HEK293 (cell line): Measurements from ENCODE around the gene INSYN2B.
A peak's percentile ranks its signal among the peaks of the same experiment; 100 is the strongest.

Source experiments
- CTCF ChIA-PET: fragments of 350-600 bp; formaldehyde crosslinking; extraction: SDS; loops from one replicate; lab custom pipeline; 2021; ENCODE audit warnings: antibody characterized with exemption; lab: Yijun Ruan, JAX
- POLR2A ChIA-PET: fragments of 300-600 bp; formaldehyde crosslinking; extraction: SDS; loops from one replicate; lab custom pipeline; 2020; ENCODE audit warnings: antibody characterized with exemption, inconsistent platforms; lab: Yijun Ruan, JAX
- H3K27ac ChIP-seq: fragments of 200-500 bp; sonication (Bioruptor generic); 2 replicates; pipeline ENCODE4 v1.5.1; 2014; ENCODE audit warnings: low read depth, low read length, control low read depth, inconsistent platforms; ENCODE audit errors: extremely low read depth
- H3K36me3 ChIP-seq, 2 experiments: fragments of 200-500 bp in 1 of 2; sonication (Bioruptor generic) in 1 of 2; 1 replicate in 1 of 2; 2 replicates in 1 of 2; pipeline ENCODE4 v1.5.1; 2014 to 2017; ENCODE audit warnings: inconsistent platforms in 2 of 2, low read length in 2 of 2; ENCODE audit not compliant: control insufficient read depth in 2 of 2, insufficient read depth in 1 of 2
- H3K4me1 ChIP-seq: fragments of 200-500 bp; sonication (Bioruptor generic); 2 replicates; pipeline ENCODE4 v1.5.1; 2014; ENCODE audit warnings: mild to moderate bottlenecking, low read length, inconsistent platforms; ENCODE audit not compliant: control insufficient read depth, insufficient read depth
- H3K4me3 ChIP-seq: 2 replicates; pipeline ENCODE4 v1.5.1; 2011; ENCODE audit warnings: low read depth, mild to moderate bottlenecking, control low read depth, low read length, moderate library complexity
- H3K9me3 ChIP-seq: fragments of 200-500 bp; sonication (Bioruptor generic); 2 replicates; pipeline ENCODE4 v1.5.1; 2014; ENCODE audit warnings: low read depth, low read length, inconsistent platforms; ENCODE audit not compliant: control insufficient read depth, insufficient read depth
- HOXD13 ChIP-seq: sonication (generic); formaldehyde crosslinking; IDR thresholded peaks from 2 replicates; pipeline ENCODE4 v1.8.0; 2022; ENCODE audit warnings: missing genetic modification reagents, borderline replicate concordance
- PRDM10 ChIP-seq: fragments of 450-650 bp; formaldehyde crosslinking; IDR thresholded peaks from 2 replicates; pipeline ENCODE4 v1.5.1; 2016; ENCODE audit warnings: missing biosample characterization, missing genetic modification characterization
- REST ChIP-seq: fragments of 450-650 bp; formaldehyde crosslinking; IDR thresholded peaks from 2 replicates; pipeline ENCODE4 v1.5.1; 2016; ENCODE audit warnings: missing biosample characterization, missing genetic modification characterization
- YY1 ChIP-seq: fragments of 450-650 bp; formaldehyde crosslinking; IDR thresholded peaks from 2 replicates; pipeline ENCODE4 v1.5.1; 2018; ENCODE audit warnings: missing biosample characterization, missing genetic modification characterization
- ZBTB11 ChIP-seq: fragments of 450-650 bp; formaldehyde crosslinking; conservative IDR thresholded peaks from 2 replicates; pipeline ENCODE4 v1.5.1; 2016; ENCODE audit warnings: low read depth, missing biosample characterization, missing genetic modification characterization
- ZNF140 ChIP-seq: fragments of 450-650 bp; formaldehyde crosslinking; IDR thresholded peaks from 2 replicates; pipeline ENCODE4 v1.5.1; 2016; ENCODE audit warnings: missing biosample characterization, missing genetic modification characterization
- ZNF146 ChIP-seq: fragments of 450-650 bp; formaldehyde crosslinking; IDR thresholded peaks from 2 replicates; pipeline ENCODE4 v1.5.1; 2016; ENCODE audit warnings: missing biosample characterization, missing genetic modification characterization
- ZNF350 ChIP-seq: fragments of 450-650 bp; formaldehyde crosslinking; IDR thresholded peaks from 2 replicates; pipeline ENCODE4 v1.5.0; 2017; ENCODE audit warnings: missing biosample characterization, mild to moderate bottlenecking, missing genetic modification characterization
- ZNF362 ChIP-seq: fragments of 450-650 bp; formaldehyde crosslinking; IDR thresholded peaks from 2 replicates; pipeline ENCODE4 v1.5.1; 2016; ENCODE audit warnings: missing biosample characterization, missing genetic modification characterization
- ZNF473 ChIP-seq: fragments of 450-650 bp; formaldehyde crosslinking; IDR thresholded peaks from 2 replicates; pipeline ENCODE4 v1.5.1; 2017; ENCODE audit warnings: missing biosample characterization, missing genetic modification characterization
- ZNF514 ChIP-seq: fragments of 450-650 bp; formaldehyde crosslinking; IDR thresholded peaks from 2 replicates; pipeline ENCODE4 v1.5.1; 2016; ENCODE audit warnings: missing biosample characterization, missing genetic modification characterization
- ZNF530 ChIP-seq: fragments of 450-650 bp; formaldehyde crosslinking; IDR thresholded peaks from 2 replicates; pipeline ENCODE4 v1.5.1; 2016; ENCODE audit warnings: low read depth, missing biosample characterization, missing genetic modification characterization
- ZNF654 ChIP-seq: fragments of 450-650 bp; formaldehyde crosslinking; IDR thresholded peaks from 2 replicates; pipeline ENCODE4 v1.5.1; 2016; ENCODE audit warnings: low read depth, missing biosample characterization, missing genetic modification characterization
- ZSCAN4 ChIP-seq: fragments of 450-650 bp; formaldehyde crosslinking; IDR thresholded peaks from 2 replicates; pipeline ENCODE4 v1.5.1; 2017; ENCODE audit warnings: missing biosample characterization, missing genetic modification characterization

INSYN2B gene

GRCh38 chr5:169827769-169828168 lies 152.5 kb downstream of the INSYN2B start:
- Histone ChIP-seq H3K9me3 (no peaks in the 10 kb centered on the region), H3K27ac (no peak overlapping the region), H3K36me3 (no peaks in the 10 kb centered on the region), H3K4me1 (no peaks in the 10 kb centered on the region), H3K4me3 (no peak overlapping the region)
- ChIA-PET POLR2A (no interaction called here), CTCF (interaction anchor here (1.0 to 1.6 kb wide), 3 partner anchors 10 to 153 kb away, joined by 3 to 7 read pairs (median 5); partner anchors contain the start of gene INSYN2B)
- TF ChIP-seq REST (tag by site-specific recombination) (peak; percentile 82), ZNF473 (tag by site-specific recombination) (no peak)

- ChIA-PET POLR2A (interaction anchor here (0.6 kb wide), 1 partner anchor 18 kb away, joined by 6 read pairs; no protein-coding TSS in a partner anchor), CTCF (interaction anchor here (0.6 to 1.6 kb wide), 6 partner anchors 9 to 154 kb away, joined by 3 to 7 read pairs (median 4); partner anchors contain the start of gene INSYN2B)
- no peak overlapping the region for H3K4me3 ChIP-seq
- no peaks in the 10 kb centered on the region for H3K36me3 ChIP-seq
- H3K27ac ChIP-seq = no peak overlapping the region
- no peaks in the 10 kb centered on the region for H3K4me1 ChIP-seq
- H3K9me3 ChIP-seq = no peaks in the 10 kb centered on the region
- TF ChIP-seq ZNF654 = no peak
Observed at GRCh38 chr5:169826618-169827017, 153.7 kb downstream of the INSYN2B start.

- Histone ChIP-seq H3K27ac (no peak overlapping the region), H3K4me1 (no peaks in the 10 kb centered on the region), H3K4me3 (no peak overlapping the region), H3K36me3 (no peaks in the 10 kb centered on the region), H3K9me3 (no peaks in the 10 kb centered on the region)
- CTCF ChIA-PET = interaction anchor here (1.5 kb wide), 1 partner anchor 10 kb away, joined by 5 read pairs; no protein-coding TSS in a partner anchor
- TF ChIP-seq ZNF350 (tag by site-specific recombination) = no peak
- TF ChIP-seq, all 188 proteins: peak for 0
- POLR2A ChIA-PET = no interaction called here
Observed at GRCh38 chr5:169817031-169817430, 163.3 kb downstream of the INSYN2B start.

- Histone ChIP-seq H3K4me3 (no peak overlapping the region), H3K36me3 (no peaks in the 10 kb centered on the region), H3K4me1 (no peaks in the 10 kb centered on the region), H3K9me3 (no peaks in the 10 kb centered on the region), H3K27ac (no peak overlapping the region)
- POLR2A ChIA-PET = no interaction called here
- CTCF ChIA-PET = no interaction called here
- TF ChIP-seq ZNF530 (no peak), ZNF514 (tag by site-specific recombination) (no peak), PRDM10 (tag by site-specific recombination) (no peak), HOXD13 (CRISPR knock-in tag) (no peak), ZBTB11 (tag by site-specific recombination) (no peak), ZNF140 (tag by site-specific recombination) (no peak), ZNF146 (tag by site-specific recombination) (no peak), YY1 (tag by site-specific recombination) (no peak), ZNF654 (no peak), ZSCAN4 (tag by site-specific recombination) (no peak), ZNF362 (tag by site-specific recombination) (no peak)
Observed at GRCh38 chr5:169814522-169814921, 165.8 kb downstream of the INSYN2B start.
